Brain microvascular endothelial cell (primary cell): Measurements from ENCODE around the gene TBC1D22B.

ENCODE experiments used
- DNase-seq: peaks from one replicate; pipeline ENCODE4 v3.0.0-alpha.2; 2020
- H3K27ac ChIP-seq: fragments of 250-450 bp; sonication (Bioruptor Pico); 2 replicates; pipeline ENCODE4 v1.5.1; 2020; ENCODE audit warnings: mild to moderate bottlenecking, moderate library complexity
- H3K27me3 ChIP-seq: fragments of 250-450 bp; sonication (Bioruptor Pico); replicated peaks from 2 replicates; pipeline ENCODE4 v1.5.1; 2020; ENCODE audit warnings: mild to moderate bottlenecking
- H3K36me3 ChIP-seq: fragments of 250-450 bp; sonication (Bioruptor Pico); replicated peaks from 2 replicates; pipeline ENCODE4 v1.5.1; 2020; ENCODE audit warnings: mild to moderate bottlenecking
- H3K4me3 ChIP-seq: 2 replicates; pipeline ENCODE4 v1.5.1; 2011; ENCODE audit warnings: low read depth, mild to moderate bottlenecking, control low read depth, low read length, moderate library complexity
- in situ Hi-C: cut with HindIII; loops from 2 replicates; pipeline ENCODE4 v1.10.0; 2017; ENCODE audit warnings: low sequenced_read_pairs, low pct_ligation_motif_present
- TF ChIP-seq, protein P1 (sequence below): IDR thresholded peaks from 2 replicates; pipeline ENCODE4 v1.5.1; 2011; ENCODE audit warnings: low read depth, mild to moderate bottlenecking, moderate library complexity, low read length, control low read depth, inconsistent platforms; ENCODE audit errors: missing control alignments

Gene TBC1D22B

DNA sequence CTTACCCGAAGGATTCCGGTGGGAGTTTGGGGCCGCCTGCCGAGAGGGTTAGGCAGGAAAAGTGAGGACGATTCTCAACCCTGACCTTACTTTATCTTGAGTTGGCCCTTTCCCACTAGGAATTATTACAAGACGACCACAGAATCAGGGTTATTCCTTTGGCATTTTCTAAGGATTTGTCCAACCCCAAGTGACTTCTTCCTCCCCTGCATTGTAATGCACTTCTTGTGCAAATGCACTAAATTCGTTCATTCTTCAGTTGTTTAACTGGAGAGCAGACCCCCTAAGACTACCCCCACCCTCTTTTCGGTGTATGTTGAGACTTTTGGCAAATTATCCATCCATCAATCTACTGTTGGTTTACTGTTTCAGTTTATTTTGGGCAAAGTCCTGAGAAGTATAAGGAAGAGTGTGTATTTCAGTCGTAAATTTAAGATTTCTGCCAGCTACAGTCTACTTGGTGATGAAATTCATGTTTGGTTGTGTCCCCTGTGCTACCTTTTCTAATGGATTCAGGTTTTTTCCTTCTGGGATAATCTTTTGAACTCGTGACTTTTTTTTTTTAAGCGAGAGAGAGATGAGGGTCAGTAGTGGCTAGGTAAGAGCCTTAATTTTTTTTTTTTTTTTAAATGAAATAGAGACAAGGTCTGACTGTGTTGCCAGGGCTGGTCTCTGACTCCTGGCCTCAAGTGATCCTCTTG is 983 bp downstream of the TBC1D22B start:
- peak overlapping the region; percentile 75 for H3K27ac ChIP-seq
- TF ChIP-seq, protein P1, sequence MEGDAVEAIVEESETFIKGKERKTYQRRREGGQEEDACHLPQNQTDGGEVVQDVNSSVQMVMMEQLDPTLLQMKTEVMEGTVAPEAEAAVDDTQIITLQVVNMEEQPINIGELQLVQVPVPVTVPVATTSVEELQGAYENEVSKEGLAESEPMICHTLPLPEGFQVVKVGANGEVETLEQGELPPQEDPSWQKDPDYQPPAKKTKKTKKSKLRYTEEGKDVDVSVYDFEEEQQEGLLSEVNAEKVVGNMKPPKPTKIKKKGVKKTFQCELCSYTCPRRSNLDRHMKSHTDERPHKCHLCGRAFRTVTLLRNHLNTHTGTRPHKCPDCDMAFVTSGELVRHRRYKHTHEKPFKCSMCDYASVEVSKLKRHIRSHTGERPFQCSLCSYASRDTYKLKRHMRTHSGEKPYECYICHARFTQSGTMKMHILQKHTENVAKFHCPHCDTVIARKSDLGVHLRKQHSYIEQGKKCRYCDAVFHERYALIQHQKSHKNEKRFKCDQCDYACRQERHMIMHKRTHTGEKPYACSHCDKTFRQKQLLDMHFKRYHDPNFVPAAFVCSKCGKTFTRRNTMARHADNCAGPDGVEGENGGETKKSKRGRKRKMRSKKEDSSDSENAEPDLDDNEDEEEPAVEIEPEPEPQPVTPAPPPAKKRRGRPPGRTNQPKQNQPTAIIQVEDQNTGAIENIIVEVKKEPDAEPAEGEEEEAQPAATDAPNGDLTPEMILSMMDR, result peak; percentile 2
- in situ Hi-C loops, result no loop called here

DNA sequence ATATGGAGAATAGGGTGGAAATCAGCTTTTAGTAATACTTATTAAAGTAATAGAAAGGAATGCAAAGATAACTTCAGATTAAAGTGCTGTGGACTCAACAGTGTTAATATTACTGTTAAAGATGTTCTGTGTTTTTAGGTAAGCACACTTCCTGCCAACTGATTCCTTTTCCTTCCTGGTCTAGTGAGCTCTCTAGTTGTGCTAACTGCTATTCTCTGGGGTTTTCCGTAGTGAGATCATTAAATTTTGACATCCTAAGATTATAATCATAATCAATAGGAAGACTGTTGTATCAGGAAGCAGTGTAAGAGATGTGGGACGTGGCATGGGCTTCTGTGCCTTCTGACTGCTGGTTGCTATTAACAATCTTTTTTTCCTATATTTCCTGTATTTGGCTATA is 1.6 kb downstream of the TBC1D22B start:
- Histone ChIP-seq H3K36me3 (no peaks in the 10 kb centered on the region), H3K27me3 (no peaks in the 10 kb centered on the region), H3K27ac (peak overlapping the region; percentile 9), H3K4me3 (no peak overlapping the region)
- in situ Hi-C loops, result no loop called here
- DNase-seq, result no peak
- TF ChIP-seq, protein P1, result no peak

More for the DNA sequence above, 983 bp downstream of the TBC1D22B start:
- peak overlapping the region; percentile 96 for H3K4me3 ChIP-seq
- DNase-seq, result no peak
- H3K36me3 ChIP-seq, result no peaks in the 10 kb centered on the region
- H3K27me3 ChIP-seq, result no peaks in the 10 kb centered on the region

DNA sequence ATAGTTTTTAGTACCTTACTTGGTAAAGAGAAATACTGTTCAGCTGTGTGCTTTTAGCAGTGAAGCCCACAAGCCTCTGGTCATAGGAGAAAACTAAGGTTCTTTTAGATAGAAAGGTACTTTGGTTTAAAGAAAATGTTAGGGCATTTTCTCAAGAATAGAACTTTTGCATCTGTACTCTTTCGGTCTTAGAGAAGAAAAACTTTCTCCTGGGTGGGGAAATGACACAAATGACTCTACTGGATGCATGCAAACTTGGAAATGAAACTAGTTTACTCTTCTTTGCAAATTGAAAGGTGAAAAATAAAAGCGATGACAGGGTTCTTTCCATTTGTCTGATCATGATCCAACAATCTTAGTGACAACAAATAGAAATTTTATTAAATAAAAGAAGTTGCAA is 2.5 kb downstream of the TBC1D22B start:
- H3K4me3 ChIP-seq, result no peak overlapping the region

DNA sequence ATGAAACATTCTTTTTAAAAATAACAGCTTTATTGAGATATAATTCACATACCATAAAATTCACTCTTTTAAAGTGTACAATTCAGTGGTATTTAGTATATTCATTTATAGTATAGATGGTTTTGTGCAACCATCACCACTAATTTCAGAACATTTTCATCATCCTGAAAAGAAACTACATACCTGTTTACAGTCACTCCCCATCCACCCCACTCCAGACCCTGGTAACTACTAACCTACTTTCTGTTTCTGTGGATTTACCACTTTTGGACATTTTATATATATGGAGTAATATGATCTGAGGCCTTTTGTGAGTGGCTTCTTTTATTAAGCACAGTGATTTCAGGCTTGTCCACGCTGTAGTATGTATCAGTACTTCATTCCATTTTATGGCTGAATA is 2.9 kb downstream of the TBC1D22B start:
- in situ Hi-C loops, result no loop called here
- no peaks in the 10 kb centered on the region for H3K36me3 ChIP-seq
- no peaks in the 10 kb centered on the region for H3K27me3 ChIP-seq
- TF ChIP-seq, protein P1, result no peak
- no peak overlapping the region for H3K4me3 ChIP-seq
- DNase-seq, result no peak
- H3K27ac ChIP-seq, result no peak overlapping the region

More for the DNA sequence above, 2.5 kb downstream of the TBC1D22B start:
- TF ChIP-seq, protein P1, result no peak
- Histone ChIP-seq H3K27ac (no peak overlapping the region), H3K27me3 (no peaks in the 10 kb centered on the region), H3K36me3 (no peaks in the 10 kb centered on the region)
- DNase-seq, result no peak
- in situ Hi-C loops, result no loop called here

DNA sequence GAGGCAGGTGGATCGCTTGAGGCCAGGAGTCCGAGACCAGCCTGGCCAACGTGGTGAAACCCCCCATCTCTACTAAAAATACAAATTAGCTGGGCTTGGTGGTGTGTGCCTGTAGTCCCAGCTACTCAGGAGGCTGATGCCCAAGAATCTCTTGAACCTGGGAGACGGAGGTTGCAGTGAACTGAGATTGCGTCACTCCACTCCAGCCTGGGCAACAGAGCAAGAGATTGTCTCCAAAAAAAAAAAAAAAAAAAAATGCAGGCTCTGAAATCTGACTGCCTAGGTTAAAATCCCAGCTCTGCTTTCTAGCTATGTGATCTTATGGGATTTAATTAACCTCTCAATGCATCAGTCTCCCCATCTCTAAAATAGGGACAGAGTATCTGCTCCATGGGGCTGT is 3.6 kb downstream of the TBC1D22B start:
- in situ Hi-C loops, result no loop called here
- Histone ChIP-seq H3K27me3 (no peaks in the 10 kb centered on the region), H3K36me3 (no peaks in the 10 kb centered on the region), H3K4me3 (no peak overlapping the region), H3K27ac (no peak overlapping the region)
- TF ChIP-seq, protein P1, result no peak
- DNase-seq, result no peak

DNA sequence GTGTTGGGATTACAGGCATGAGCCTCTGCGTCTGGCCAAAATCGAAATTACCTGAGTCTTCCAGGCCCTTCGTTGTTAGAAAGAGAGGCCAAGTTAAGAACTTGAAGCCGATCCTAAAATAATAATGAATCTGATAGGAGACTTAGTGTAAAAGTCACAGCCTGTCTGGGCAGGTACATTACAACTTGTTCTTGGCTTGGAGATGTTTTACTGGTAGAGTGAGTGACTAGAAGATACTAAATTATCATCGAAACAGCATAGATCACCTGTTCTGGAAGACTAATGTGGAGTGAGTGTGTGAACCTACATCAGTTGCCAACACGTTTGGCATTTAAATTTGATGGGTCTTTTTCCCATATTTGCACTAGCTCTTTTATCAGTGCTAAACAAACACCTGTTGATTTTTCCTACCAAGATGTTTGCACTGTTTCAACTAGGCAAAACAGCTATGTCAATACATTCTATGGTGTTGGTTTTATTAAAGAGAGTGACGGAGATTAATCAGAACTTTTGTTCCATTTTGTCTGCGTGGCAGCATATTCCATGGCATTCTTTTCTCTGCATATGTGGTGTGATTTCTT is 5.0 kb downstream of the TBC1D22B start:
- H3K27me3 ChIP-seq, result no peaks in the 10 kb centered on the region
- no peak for DNase-seq
- H3K27ac ChIP-seq, result no peak overlapping the region
- in situ Hi-C loops, result no loop called here
- H3K4me3 ChIP-seq, result no peak overlapping the region
- no peaks in the 10 kb centered on the region for H3K36me3 ChIP-seq
- TF ChIP-seq, protein P1, result no peak
